HL-60 (cell line): ENCODE measurements around the gene PARP8.

Source experiments
- POLR2AphosphoS5 ChIP-seq: IDR thresholded peaks from 2 replicates; pipeline ENCODE4 v1.6.1; 2012; ENCODE audit warnings: low read depth
- TF ChIP-seq, protein P1 (sequence below): IDR thresholded peaks from one replicate; pipeline ENCODE4 v1.5.1; 2011; ENCODE audit warnings: low read length, control low read depth, inconsistent platforms; ENCODE audit not compliant: insufficient read depth

DNA sequence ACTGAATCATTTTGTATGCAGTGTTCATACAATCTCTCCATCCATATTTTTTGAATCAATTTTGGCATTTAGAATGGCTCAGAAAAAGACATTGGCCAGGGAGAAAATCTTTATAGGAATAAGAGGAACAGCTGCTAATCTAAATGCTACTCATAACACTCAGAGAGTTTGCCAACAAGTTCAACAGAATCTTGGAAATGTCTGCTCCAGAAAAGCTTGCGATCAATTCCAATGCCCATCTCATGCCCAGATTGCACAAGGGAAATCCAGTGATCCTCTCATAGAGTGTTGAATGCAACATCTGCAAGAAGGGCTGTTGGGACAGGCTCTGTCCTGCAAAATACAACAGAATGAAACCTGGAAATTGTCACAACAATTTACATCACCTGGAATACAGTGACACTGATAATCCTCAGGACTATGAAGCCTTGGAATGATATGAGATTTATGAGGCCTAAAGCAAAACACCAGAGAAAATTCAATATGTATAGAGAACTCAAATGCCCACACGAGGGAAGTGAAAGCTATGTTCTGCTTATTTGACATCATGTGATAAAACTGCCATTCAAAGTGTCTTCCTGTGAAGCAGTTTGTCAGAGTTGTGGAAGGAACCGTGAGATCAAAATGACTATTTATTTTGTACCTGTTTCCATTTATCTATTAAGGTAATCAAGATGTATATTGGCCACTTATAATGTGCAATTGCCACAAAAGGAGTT, 190.1 kb downstream of the PARP8 start:
- TF ChIP-seq, protein P1, sequence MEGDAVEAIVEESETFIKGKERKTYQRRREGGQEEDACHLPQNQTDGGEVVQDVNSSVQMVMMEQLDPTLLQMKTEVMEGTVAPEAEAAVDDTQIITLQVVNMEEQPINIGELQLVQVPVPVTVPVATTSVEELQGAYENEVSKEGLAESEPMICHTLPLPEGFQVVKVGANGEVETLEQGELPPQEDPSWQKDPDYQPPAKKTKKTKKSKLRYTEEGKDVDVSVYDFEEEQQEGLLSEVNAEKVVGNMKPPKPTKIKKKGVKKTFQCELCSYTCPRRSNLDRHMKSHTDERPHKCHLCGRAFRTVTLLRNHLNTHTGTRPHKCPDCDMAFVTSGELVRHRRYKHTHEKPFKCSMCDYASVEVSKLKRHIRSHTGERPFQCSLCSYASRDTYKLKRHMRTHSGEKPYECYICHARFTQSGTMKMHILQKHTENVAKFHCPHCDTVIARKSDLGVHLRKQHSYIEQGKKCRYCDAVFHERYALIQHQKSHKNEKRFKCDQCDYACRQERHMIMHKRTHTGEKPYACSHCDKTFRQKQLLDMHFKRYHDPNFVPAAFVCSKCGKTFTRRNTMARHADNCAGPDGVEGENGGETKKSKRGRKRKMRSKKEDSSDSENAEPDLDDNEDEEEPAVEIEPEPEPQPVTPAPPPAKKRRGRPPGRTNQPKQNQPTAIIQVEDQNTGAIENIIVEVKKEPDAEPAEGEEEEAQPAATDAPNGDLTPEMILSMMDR, result no peak
- no peak for TF ChIP-seq POLR2AphosphoS5
